Stimulated activated naive CD4-positive, alpha-beta T cell (primary cell): ENCODE data around the gene RHOT2.
A peak's percentile ranks its signal among the peaks of the same experiment; 100 is the strongest.
"Not testable (repeated sequence)": the region's sequence is repeated elsewhere in the genome, so short reads cannot be mapped to it uniquely, and the experiment has no call there.

Source experiments
- DNase-seq, 6 experiments: peaks; one replicate each; lab custom pipeline; 2025; lab: John Stamatoyannopoulos, UW

RHOT2 gene

DNA sequence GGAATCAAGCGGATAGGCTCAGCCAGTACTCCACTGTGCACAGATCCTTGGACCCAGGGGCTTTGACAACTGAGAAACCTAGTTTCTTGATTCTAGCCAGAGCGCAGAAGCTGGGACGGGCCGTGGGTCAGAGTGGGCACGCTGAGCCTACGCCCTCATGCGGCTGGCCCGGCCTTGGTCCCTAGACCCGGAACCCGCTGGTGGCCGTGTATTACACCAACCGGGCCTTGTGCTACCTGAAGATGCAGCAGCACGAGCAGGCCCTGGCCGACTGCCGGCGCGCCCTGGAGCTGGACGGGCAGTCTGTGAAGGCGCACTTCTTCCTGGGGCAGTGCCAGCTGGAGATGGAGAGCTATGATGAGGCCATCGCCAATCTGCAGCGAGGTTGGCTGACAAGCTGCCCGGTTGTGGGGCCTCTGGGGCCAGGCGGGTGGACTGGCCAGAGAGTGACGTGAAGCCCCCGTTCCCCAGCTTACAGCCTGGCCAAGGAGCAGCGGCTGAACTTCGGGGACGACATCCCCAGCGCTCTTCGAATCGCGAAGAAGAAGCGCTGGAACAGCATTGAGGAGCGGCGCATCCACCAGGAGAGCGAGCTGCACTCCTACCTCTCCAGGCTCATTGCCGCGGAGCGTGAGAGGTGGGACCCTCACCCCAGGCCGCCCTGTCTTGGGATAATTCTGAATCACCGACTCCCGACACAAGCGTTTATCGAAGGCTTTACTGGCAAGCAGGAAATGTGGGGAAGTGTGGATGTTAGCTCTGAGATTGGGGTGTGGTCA lies 13.2 kb downstream of the RHOT2 start:
- no peak for DNase-seq

DNA sequence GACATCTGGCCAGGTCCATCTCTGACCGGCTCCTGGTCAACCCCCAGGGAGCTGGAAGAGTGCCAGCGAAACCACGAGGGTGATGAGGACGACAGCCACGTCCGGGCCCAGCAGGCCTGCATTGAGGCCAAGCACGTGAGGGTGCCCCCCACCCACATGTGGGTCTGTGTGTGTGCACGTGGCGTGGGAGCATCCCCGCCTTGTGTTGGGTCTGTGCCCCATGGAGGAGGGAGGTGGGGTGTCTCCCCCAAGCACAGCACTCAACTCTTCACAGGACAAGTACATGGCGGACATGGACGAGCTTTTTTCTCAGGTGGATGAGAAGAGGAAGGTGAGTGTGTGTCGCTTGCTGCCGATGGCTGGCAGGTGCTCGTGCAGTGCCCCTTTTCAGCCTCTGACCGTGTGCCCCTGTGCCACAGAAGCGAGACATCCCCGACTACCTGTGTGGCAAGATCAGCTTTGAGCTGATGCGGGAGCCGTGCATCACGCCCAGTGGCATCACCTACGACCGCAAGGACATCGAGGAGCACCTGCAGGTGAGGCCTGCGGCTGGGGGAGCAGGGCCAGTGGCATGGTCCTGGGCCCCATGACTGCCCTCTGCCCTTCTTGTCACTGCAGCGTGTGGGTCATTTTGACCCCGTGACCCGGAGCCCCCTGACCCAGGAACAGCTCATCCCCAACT lies 14.0 kb downstream of the RHOT2 start:
- no peak for DNase-seq

- DNase-seq: no peak
These were observed 14.8 kb downstream of the RHOT2 start for GRCh38 chr16:682493-683395.

- no peak for DNase-seq
These were observed 15.6 kb downstream of the RHOT2 start for GRCh38 chr16:683396-684070.

DNA sequence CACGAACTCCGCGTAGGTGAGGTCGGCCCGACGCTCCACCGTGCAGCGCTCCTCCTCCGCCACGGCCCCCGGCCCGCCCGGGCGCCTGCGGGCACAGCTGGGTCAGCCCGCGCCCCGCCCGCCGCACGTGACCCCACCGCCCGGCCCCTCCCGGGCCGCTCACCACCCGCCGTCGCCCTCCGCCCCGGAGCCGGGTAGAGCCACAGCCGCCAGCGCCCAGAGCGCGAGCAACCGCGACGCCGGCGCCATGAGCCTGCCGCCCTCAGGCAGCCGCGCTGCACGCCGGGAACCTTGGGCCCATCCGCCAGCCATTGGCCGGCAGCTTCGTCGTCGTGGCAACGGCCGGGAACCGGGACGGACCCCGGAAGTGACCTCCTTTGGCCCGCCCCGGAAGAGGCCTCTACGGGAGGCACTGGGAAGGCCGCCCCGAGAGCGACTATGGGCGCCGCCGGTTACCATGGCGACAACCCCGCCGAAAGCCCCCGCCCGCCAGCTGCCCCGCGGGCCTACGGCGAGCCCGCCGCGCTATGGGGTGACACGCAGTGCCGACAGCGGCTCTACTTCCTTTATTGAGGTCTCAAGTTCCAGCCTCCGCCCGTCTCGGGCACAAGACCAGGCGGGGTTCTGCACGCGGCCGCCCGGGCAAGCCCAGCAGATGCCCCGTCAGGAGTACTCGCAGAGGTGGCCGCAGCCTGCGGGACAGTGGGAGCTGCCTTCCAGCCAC lies 16.3 kb downstream of the RHOT2 start, which contains the start of gene JMJD8:
Gene JMJD8 (minus strand): TSS at position 264 of the 724 bp plus-strand sequence. CDS start 15 bp downstream, at position 249.
- DNase-seq: peak; percentile 85 to 95 (median 89)

DNA sequence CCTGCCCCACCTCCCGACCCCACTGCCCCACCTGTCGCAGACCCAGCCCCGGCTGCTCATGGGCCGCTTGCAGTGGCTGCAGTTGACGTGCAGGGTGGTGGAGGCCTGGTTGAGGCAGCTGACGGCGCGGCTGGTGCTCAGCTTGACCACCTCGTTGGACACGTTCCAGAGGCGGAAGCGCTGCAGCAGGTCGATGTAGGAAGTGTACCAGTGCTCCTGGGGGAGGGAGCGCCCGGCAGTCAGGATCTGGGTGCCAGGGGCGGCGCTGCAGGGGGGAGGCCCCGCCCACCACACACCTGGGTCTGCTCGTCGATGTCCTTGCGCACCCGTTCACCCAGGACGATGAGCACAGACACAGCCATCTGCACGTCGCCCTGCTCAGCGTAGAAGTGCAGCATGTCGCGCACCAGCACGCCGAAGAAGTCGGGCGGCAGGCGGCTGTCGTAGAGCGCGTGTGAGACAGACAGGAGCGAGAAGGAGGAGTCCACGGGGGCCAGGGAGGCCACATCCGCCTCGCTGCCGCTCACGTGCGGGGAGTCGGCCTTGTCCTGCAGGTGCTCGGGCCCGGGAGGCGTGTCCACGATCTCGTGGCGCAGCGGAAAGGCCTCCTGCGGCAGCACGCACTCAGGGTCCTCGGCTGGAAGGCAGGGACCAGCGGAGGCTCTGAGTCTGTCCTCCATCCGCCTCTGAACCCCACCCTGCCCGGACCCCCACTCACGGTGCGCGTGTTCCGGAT lies 17.2 kb downstream of the RHOT2 start:
- DNase-seq: no peak

DNA sequence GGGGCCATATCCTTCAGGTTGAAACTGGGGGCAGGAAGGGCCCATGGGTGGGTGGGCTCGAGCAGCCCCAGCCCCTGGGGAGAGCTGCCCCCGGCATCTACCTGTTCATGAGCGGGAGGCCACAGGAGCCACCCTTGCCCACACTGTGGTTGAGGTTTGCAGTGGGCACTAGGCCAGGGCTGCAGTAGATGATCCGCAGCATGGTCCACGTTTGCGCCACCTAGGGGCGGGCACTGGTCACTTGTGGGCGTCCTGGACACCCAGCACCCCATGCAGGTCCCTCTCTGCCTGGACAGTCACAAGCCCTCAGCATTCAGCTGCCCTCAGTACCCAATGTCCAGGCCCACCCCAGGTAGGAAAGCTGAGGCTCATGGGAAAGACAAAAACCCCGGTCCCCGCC lies 18.0 kb downstream of the RHOT2 start:
- no peak for DNase-seq

DNA sequence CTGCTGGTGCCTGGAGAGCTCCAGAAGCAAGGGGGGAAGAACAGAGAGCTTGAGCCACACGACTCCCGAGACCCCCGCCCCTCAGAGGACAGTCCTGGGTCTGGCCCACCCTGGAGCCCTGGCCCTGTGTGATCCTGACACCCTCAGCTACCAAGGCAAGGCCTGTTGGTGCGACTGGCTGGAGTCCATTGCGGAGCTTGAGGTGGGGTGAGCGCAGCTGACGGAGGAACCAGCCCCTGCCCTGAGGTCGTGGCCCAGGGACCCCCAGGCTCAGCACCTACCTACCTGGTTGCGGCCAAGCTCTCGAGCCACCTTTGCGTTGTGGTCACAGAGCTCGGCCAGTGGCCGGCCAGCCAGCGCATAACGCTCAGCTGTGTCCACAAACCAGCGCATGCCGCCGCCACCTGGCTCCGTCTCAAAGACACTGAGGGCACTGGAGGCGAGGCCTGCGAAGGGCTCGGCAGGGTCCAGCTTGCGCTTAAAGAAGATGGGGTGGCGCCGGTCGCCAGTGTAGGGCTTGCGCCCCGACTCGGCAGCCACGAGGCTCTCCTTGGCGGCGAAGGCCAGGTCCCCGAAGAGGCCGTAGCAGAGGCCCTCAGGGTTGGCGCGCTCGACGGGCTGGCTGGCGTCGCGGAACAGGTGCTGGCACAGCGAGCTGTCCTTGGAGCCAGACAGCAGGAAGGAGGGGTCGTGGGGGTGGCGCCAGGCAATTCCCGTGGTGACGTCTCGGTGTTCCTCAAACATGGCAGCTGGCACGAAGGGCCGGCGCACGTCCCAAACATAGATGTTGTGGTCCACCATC lies 18.7 kb downstream of the RHOT2 start:
- DNase-seq: no peak

DNA sequence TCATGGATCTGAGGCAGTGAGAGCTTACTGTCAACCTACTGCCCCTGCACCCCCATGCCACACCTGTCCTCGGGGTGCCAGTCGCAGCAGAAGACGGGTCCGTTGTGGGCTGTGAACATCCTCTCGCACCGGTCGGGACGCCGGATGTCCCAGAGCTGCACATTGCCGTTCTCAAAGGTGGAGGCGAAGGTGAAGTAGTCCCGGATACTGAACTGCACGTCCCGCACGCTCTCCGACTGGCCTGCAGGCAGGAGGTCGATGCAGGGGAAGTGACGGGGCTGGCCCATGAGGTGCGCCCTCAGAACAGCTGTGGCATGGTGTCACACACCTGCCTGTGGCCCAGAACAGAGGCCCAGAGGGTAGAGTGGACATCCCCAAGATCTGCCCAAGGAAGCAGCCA lies 19.6 kb downstream of the RHOT2 start:
- DNase-seq: no peak

DNA sequence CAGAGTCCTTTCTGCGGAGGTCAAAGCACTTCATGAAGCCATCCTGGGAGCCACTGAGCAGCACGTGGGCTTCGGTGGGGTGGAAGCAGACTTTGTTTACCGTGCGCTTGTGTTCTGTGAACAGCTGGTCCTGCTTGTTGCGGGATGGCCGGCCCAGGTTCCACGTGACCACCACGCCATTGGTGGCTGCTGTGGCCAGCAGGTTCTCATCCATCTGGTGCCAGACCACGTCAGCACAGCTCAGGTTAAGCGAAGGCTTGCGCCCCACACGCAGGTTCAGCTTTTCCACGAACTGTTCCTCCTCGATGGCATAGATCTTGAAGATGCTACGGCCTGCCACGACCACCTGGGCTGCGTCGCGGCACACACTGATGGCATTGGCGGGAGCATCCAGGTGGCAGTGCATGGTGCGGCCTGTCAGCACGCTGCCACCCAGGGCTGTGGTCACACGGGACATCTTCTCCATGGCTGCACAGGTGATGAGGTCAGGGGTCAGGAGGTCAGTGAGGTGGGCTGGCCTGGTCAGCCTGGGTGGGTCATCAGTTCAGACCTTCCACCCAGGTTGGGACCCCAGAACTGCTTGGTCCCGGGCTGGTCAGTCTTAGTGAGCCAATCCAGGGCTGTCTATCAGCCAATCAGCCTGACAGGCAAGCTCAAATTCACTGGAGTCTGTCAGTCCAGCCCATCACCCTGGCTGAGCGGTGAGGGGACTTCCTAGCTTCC lies 21.4 kb downstream of the RHOT2 start:
- no peak for DNase-seq

DNA sequence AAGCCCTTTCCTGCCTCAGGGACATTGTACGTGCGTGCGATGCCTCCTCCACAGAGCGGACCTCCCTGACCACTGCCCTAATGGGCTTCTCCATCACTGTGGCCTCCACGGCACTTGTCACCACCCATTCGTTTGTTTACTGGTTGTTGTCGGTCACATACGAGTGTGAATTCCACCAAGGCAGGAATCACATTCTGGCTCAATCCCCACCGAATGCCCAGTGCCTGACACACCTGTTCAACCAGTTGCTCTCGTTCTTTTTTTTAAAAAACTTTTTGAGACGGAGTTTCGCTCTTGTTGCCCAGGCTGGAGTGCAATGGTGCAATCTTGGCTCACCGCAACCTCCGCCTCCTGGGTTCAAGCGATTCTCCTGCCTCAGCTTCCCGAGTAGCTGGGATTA lies 23.3 kb downstream of the RHOT2 start:
- not testable (repeated sequence) for DNase-seq

GRCh38 chr16:692356-693108 lies 24.6 kb downstream of the RHOT2 start:
- no peak for DNase-seq

DNA sequence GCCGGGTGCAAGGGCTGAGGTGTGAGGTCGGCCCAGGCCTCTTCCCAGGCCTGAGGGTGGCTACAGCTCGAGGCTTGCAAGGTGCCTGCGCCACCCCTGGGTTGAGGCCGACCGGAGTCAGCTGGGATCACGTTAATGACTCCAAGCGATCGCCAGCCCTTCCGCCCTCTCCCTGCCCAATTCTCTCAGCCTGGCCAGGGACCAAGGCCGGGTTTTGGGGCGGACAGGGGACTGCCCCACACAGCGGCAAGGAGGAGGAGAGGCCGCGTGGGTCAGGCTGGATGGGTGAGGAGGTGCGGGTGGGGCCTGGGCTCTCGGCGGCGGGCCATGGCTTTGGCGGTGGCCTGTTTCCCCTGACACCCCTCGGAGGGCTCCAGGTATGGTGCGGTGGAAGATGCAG lies 25.4 kb downstream of the RHOT2 start:
- no peak for DNase-seq

GRCh38 chr16:693766-694165 lies 25.8 kb downstream of the RHOT2 start:
- DNase-seq: peak in 4 of 6 experiments; percentile 22 to 40 (median 31)

DNA sequence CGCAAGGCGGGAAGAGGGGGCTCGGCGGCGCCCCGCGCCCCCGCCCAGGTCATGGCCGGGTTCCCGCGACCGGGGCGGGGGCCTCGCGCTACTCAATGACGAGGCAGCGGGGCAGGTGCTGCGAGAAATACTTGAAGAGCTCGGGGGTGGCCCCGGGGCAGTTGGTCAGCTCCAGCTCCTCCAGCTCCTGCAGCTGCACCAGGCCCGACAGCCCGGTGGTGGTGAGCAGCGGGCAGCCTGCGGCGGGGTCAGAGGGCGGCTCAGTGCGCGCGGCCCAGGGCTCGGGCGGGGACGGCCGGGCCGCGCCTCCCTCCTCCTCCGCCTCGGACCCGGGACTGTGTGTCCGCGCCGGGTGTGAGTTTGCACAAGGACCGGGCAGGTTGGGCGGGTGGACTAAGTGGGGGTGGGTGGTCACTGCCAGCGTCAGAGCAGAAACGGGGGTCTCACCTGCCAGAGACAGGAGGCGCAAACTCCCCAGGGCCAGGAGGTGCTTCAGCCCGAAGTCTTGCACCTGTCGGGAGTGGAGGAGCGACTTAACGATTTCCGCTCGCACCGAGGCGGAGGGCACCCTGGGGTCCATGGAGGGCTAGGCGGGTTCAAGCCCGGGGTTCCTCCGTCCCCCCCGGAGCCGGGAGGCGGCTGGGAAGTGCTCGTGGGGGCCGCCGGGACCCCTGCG lies 26.4 kb downstream of the RHOT2 start:
- DNase-seq: peak in 2 of 6 experiments; percentile 25 to 56

DNA sequence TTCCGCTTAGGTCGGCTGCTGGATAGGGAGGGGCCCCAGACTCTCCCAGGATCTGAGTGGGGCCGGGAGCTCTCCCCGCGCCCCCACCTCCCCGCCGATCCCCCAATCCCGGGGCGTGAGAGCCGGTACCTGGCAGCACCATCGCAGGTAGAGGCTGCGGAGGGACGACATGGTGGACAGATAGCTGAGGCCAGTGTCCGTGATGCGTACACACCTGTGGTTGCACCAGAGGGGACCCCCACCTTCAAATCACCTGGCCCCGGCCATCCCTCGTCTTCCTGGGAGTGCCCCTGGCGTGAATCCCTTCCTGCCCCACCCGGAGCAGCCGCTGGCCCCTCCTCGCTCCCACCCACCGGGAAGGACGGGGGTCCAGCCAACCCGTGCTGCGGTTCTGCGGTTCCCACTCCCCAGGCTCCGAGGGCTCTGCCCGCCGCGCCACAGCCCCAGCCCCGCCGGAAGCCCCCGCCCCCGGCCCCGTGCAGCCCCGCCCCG lies 27.0 kb downstream of the RHOT2 start:
- DNase-seq: no peak

DNA sequence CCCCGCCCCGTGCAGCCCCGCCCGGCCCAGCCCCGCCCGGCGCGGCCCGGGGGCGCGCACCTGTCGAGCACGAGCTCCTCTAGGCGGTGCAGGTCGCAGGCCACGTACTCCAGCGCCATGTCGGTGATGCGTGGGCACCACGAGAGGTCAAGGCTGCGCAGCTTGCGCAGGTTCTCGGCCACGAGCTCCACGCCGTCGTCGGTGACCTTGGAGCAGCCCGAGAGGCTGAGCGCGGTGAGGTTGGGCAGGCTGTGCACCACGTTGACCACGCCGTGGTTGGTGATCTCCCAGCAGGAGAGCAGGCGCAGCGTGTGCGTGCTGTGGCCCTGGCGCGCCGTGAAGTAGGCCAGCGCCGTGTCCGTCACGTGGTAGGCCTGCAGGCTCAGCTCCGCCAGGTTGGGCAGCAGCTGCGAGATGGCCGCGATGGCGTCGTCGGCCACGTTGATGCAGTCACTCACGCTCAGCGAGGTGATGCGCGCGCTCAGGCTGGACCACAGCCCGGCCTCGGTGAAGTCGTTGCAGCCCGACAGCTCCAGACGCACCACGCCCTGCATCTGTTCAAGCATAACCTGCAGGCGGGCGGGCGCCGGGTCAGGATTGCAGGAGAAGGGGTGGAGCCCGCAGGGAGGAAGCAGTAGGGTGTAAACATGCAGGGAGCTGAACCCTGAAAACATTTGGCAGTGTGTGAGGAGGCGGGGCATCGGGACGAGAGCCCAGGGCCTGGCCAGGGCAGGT lies 27.6 kb downstream of the RHOT2 start:
- DNase-seq: peak; percentile 61 to 84 (median 71)
